ENCODE results near the gene IL21.

DNA sequence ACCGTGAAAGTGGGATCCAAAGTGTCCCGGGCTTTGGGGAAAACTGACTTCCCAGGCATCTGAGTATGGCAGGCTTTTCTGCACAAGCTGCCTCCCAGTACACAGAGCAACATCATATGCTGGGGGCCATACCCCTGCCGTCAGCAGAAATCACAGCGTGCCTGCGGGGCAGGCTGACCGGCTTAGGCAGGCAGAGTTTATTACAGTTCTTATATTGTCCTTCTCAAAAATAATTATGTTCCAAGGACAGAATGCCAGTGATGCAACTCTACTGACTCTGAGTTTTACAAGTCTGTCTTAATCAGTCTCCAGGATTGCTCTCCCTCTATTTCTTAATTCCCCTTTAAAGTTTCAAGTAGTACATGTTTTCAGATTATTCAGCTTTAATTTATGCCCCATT lies 37.0 kb downstream of the IL21 start:
- TF ChIP-seq, protein P1, sequence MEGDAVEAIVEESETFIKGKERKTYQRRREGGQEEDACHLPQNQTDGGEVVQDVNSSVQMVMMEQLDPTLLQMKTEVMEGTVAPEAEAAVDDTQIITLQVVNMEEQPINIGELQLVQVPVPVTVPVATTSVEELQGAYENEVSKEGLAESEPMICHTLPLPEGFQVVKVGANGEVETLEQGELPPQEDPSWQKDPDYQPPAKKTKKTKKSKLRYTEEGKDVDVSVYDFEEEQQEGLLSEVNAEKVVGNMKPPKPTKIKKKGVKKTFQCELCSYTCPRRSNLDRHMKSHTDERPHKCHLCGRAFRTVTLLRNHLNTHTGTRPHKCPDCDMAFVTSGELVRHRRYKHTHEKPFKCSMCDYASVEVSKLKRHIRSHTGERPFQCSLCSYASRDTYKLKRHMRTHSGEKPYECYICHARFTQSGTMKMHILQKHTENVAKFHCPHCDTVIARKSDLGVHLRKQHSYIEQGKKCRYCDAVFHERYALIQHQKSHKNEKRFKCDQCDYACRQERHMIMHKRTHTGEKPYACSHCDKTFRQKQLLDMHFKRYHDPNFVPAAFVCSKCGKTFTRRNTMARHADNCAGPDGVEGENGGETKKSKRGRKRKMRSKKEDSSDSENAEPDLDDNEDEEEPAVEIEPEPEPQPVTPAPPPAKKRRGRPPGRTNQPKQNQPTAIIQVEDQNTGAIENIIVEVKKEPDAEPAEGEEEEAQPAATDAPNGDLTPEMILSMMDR (IDR thresholded peaks at IDR 0.05 in 8 of 11, conservative IDR thresholded peaks at IDR 0.05 in 3 of 11): no peak
- TF ChIP-seq POLR2A (IDR thresholded peaks at IDR 0.05): no peak

Measured in spleen (tissue), 7 donors.